GM21723 (cell line): ENCODE measurements around the gene MOGAT2.
"Not testable (repeated sequence)": the region's sequence is repeated elsewhere in the genome, so short reads cannot be mapped to it uniquely, and the experiment has no call there.

Experiments used
- ATAC-seq: cut with Tn5 transposase; IDR thresholded peaks from one replicate; pipeline ENCODE4 v1.9.1; 2021; ENCODE audit warnings: mild to moderate bottlenecking, moderate library complexity; ENCODE audit not compliant: unreplicated experiment

Gene MOGAT2

GRCh38 chr11:75748729-75749273, 31.2 kb downstream of the MOGAT2 start:
- not testable (repeated sequence) for ATAC-seq

GRCh38 chr11:75754933-75755332, 37.3 kb downstream of the MOGAT2 start:
- not testable (repeated sequence) for ATAC-seq

GRCh38 chr11:75757651-75758050, 40.0 kb downstream of the MOGAT2 start:
- ATAC-seq, result no peak

GRCh38 chr11:75759832-75760231, 42.2 kb downstream of the MOGAT2 start:
- ATAC-seq, result no peak

GRCh38 chr11:75760243-75760642, 42.6 kb downstream of the MOGAT2 start:
- no peak for ATAC-seq

GRCh38 chr11:75760710-75761493, 43.3 kb downstream of the MOGAT2 start:
- no peak for ATAC-seq

GRCh38 chr11:75762158-75762557, 44.5 kb downstream of the MOGAT2 start:
- no peak for ATAC-seq

GRCh38 chr11:75762885-75763284, 45.2 kb downstream of the MOGAT2 start:
- no peak for ATAC-seq

GRCh38 chr11:75763846-75764245, 46.2 kb downstream of the MOGAT2 start:
- ATAC-seq, result no peak

GRCh38 chr11:75765116-75765515, 47.5 kb downstream of the MOGAT2 start:
- no peak for ATAC-seq

- ATAC-seq, result no peak
These were observed 49.0 kb downstream of the MOGAT2 start for GRCh38 chr11:75766443-75767227.

- ATAC-seq, result no peak
These were observed 49.6 kb downstream of the MOGAT2 start for GRCh38 chr11:75767228-75767572.

GRCh38 chr11:75767793-75768111, 50.1 kb downstream of the MOGAT2 start:
- no peak for ATAC-seq

- peak; percentile 73 for ATAC-seq
These were observed 50.7 kb downstream of the MOGAT2 start, which contains the start of gene DGAT2 for GRCh38 chr11:75768112-75768908. DGAT2 (plus strand) TSS chr11:75768778; CDS start chr11:75768992, 214 bp downstream.

GRCh38 chr11:75768909-75769771, 51.5 kb downstream of the MOGAT2 start:
- ATAC-seq, result no peak

GRCh38 chr11:75770102-75770501, 52.5 kb downstream of the MOGAT2 start:
- no peak for ATAC-seq

GRCh38 chr11:75771646-75772410, 54.2 kb downstream of the MOGAT2 start:
- ATAC-seq, result no peak

GRCh38 chr11:75773595-75774353, 56.1 kb downstream of the MOGAT2 start:
- ATAC-seq, result peak; percentile 84

GRCh38 chr11:75775056-75775455, 57.4 kb downstream of the MOGAT2 start:
- ATAC-seq, result no peak
